Stimulated activated CD4-positive, alpha-beta T cell treated with anti-CD3 and anti-CD28 coated beads, Interleukin-12 subunit alpha, Interleukin-12 subunit beta, amount 100 ng/mL, for 48 hours (primary cell): ENCODE data around the gene B3GLCT.

Experiments
- DNase-seq, 3 donors: peaks; one replicate each; pipeline ENCODE4 v3.0.0-alpha.2; 2020; ENCODE audit warnings: low read depth in 2 of 3, low spot score in 1 of 3

Gene B3GLCT

DNA sequence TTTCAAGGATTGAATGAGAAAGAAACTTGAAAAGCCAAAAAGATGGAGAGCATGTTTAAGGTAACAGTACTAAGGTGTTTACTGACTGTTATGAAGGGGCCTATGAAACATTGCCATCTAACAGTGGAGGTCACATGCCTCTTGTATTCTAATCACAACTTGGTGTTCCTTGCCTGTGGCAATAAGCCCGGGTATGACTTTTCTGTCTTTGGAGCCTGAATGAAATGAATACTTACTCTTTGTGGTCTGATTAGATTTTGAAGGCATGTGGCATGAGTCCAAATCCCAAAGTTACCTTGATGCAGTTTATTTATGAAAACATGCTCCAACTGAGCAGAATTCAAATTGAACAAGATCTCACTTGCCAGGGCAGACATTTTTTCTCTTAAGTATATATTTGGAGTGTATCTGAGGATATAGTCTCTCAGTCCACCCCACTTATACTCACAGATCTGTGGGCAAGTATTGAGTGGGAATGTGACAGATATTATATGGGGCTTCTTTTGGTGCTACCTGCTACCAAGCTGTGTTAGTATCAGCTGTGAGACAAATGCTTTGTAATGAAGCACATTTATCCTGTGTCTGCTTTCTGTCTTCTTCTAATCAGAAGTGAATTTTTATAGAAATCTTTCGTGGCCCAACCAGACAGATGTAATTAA lies 67.5 kb downstream of the B3GLCT start:
- DNase-seq: no peak

DNA sequence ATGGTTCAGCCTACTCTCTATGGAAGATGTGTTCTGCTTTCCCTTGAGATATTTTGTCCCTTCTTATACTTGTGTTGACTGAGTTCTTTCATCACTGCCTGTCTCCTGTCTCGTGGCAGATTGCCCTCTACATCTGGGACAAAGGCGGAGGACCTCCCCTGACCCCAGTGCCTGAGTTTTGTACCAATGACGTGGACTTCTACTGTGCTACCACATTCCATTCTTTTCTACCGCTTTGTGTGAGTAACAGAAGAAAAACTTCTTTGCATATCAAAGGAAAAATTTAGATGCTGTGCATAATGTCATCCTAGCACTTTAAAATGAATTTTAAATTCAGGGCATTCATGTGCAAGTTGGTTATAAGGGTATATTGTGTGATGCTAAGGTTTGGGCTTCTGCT lies 74.6 kb downstream of the B3GLCT start:
- DNase-seq: no peak

DNA sequence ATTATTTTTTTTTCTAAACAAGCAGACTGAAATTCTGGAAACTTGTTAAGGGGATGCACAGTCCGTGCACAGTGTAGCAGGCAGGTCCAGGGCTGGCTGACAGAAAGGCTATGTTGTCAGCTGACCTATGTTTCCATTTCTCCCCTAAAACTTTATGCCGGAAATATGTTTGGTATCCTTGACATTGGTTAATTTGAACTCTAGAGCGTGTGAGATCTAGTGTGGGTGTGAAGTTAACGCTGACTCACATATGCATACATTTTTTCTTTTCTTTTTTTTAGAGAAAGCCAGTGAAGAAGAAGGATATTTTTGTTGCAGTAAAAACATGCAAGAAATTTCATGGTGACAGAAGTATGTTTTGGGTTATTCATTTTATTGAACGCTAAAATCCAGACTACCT lies 76.6 kb downstream of the B3GLCT start:
- DNase-seq: no peak

DNA sequence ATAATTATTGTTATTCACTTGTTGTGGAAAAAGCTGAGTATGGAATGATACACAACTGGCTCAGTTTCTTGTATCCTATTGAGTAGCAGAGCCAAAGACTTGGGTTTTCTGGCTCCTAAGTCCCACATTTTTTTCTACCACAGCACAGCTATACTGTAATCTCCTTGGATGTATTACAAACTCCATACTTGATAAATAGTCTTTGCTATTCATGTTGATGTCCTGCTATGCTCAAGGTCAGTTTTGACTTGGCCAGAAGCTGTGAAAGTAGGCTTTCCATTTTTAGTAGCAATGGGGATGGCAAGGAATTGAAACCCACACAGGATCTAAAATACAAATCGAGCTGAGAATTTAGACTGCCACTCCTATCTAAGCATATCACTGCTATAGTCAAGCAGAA lies 79.1 kb downstream of the B3GLCT start:
- no peak for DNase-seq

DNA sequence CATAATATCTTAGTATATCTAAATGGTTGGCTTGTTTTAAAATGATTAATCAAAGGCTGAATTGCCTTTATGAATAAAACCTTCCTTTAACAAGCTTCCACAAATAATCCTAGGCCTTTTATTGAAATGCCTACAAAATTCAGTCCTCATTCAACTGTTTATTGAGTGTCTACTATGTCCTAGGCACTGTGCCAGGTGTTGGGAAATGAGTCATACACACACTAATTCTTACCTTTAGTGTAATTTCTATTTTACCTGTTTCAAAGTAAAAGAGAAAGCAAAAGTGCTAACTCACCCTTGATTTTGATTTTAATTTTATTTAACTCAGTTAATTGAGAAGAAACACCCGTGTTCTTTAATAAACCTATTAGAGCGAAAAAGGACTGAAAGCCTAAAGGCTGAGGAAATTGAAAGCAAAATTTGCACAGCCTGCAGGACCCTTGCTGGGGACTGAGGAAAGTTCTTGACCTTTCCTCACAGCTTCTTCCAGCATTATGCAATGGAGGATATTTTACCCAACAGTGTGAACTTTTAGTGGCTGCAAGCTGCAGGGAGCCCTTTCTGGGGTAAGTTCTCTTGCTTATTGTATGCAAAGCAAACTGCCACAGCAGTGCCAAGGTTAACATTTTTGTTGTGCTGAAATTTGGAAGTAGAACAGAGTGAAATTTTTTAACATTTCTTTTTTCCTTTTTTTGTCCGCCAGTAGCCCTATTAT lies 83.1 kb downstream of the B3GLCT start:
- no peak for DNase-seq

DNA sequence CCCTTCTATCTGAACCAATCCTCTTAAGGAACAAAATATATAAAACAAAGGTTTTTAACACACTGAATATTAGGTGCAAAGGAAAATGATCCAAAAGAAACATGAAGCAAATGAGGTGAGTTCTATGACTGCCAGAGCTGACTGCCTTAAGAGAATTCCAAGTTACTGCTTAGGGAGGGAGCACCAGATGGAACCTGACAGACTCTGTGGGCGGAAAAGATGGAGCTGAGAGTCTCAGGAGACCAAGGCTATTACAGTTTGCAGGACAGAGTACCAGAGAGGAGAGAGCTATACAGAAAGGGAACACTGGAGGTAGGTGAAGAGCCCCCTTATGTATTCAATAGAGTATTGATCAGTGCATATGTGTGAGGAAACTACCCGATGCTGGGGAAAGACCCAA lies 87.2 kb downstream of the B3GLCT start:
- no peak for DNase-seq

DNA sequence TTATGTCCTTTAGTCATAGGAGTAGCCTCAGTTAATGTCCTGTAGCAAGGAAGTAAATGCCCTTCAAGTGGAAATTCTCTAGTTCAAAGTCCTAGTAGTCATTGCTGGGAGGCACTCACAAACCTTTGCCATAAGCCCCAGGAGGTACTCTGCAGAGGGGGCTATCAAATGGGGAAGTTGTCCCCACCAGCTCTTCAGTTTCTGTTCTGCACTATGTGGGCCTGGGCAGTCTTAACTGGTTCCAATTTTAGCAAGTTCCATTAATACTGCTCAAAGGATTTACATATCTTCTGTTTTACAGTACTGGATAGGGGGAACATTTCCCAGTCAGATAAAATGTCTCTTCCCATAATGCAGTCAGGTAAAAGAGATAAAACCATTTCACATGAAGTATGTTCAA lies 101.3 kb downstream of the B3GLCT start:
- DNase-seq: no peak

DNA sequence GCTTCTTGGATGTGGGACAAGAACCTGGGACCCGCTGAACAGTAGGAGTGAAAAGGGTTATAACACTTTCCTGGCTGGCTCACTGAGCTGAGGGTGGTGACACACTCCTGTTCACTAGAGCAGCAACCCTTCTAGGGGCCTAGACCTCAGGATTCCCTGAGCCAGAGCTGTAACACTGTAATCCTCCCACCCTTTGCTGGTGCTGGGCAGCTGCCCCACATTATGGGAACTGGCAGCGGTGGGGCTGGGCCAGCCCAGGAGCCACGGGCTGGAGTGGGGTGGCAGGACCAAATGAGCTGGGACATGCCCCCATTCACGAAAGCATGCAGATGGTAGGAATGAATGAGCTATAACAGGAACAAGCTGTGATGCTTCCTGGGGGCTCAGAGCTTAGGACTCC lies 110.6 kb downstream of the B3GLCT start:
- DNase-seq: no peak

DNA sequence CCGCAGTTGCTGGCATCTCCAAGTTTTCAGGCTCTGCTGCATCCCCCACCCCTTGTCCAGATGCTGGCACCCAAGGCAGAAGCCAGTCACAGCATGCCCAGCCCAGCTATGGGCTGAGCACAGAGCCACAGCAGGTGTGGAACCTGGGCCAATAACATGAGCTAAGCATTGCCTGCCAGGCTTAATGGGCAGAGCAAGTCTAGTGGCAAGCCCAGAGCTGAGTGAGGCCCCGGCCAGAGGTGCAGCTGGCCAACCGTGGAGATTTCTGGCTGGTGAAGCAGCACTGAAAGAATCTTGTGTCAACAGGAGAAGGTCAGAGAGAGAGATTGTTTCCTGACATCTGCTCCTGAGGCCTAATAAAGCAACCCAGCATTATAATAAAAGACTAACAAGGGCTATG lies 111.0 kb downstream of the B3GLCT start:
- no peak for DNase-seq

DNA sequence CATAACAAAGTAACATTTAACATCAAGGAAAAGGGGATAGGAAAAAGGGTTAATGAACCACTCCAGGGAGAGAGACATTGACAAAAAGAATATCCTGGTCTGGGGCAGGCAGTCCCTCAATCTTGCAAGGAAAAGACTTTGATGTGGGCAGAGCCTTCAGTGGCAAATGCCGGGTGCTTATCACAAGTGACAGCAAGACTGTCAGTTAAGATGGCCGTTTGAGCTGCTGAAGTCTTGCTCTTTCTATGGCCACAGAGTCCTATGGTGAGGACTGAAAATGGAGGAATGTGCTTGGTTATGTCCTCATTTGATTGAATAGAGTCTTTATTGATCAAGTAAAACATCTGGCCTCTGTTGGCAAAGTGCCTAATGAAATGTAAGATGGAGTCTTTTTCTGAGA lies 112.1 kb downstream of the B3GLCT start:
- no peak for DNase-seq

DNA sequence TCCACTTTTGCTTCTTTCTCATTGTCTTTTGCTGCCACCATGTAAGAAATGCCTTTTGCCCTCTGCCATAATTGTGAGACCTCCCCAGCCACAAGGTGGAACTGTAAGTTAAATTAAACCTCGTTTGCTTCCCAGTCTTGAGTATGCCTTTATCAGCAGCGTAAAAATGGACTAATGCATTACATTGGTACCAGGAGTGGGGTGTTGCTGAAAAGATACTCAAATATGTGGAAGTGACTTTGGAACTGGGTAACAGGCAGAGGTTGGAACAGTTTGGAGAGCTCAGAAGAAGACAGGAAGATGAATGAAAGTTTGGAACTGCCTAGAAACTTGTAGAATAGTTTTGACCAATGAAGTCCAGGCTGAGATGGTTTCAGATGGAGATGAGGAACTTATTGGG lies 115.2 kb downstream of the B3GLCT start:
- DNase-seq: no peak

DNA sequence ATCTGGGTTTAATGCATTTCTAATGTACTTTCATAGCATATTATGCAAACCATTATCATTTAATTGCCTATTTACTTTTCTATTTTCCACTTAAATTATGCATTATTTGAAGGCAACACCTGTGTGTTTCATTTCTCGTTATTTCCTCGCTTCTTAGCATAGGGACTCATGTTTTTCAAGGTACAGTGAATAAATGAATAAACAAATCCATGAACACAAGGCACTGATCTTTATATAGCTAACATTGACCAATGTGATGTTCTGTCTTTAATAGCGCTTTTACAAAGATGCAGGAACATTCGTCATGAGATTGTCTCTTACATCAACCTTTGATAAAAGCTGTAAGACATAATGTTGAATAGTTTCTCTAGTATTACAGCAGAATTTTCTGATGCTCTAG lies 121.2 kb downstream of the B3GLCT start:
- no peak for DNase-seq

DNA sequence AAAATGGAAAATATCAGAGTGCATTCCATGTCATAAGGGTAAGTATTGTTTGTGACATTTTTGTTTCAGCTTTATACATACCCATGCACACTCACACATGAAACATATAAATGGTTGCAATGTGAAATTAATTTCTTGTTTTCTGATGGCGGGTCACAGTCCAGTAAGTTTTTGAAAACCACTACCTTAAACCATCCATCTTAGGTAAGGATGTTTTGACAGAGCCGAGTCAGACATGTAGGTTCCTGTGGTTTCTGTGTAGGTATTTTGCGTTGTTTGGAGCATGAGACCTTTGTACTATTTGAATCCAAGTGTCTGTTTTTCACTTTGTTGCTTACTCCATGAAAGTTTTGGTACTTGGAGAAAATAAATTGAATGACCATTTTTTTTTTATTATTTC lies 121.7 kb downstream of the B3GLCT start:
- no peak for DNase-seq

DNA sequence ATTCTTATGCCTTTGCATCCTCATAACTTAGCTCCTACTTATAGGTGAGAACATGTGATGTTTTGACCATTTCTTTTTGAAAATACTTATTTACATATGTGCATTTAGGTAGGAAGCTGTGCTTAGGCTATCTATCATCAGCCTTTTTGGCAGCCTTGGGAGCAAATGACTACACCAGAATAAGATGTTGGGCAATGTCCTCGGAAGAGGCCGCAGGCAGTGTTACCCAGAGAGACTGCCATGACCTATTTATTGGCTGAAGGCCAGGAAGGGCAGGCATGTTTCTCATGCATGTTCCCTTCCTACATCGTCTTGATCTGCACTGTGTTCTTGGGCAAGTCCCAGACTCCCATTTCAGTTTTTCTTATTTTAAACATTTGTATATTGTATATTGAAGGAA lies 122.3 kb downstream of the B3GLCT start:
- no peak for DNase-seq

DNA sequence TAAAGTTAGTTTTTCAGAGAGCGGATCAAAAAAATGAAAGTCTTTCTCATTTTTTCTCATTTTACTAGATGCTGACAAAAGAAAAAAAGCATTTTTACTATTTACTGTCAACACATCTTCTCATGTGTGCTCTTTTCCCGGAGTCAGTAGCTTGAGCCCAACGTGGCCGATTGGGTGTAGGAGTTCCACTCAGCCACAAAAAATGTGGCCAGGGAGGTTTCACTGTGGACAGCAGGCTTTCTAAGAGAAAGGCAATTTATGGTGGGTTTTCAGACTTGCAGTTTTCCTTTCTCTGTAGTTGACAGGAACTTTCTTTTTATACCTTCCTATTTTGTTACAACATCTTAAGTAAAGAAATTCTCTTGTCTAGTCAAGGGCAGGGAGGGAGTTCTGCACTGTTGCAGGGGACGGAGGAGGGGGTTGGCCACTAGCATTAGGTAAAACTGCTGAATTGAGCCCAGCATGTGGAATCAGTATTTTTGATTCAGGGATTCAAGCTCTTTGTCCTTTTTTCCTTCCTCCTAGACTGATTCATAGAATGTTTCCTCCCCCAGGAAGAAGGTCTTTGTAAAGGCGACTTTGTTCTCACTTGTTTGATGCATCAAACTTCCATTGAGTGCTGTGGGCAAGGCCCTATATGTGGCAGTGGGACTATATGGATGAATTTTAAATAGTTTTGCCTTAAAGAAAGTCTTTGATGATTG lies 123.1 kb downstream of the B3GLCT start:
- DNase-seq: no peak

DNA sequence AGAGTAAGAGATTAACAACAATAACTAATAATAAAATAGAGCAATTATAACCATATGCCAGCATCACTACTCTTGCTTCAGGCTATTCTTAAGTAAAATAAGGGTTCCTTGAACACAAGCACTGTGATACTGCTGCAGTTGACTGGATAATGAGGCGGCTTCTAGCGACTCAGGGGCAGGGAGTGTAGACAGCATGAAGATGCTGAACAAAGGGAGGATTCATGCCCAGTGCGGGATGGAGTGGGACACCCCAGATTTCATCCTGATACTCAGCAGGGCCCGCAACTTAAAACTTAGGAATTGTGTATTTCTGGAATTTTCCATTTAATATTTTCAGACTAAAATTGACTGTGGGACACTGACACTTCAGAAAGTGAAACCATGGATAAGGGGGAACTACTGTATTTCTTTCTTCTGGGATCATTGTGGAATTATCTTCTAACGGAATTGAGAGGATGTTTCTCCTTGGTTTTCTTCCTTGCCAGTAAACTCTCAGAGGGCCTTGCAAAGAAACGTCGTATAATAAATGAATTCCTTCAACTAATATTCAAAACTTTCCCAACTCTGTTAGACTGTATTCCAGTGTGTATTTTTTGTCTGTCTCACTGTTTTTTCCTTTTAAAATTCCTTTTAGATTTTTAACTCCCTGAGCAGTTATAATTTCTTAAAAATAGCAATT lies 127.5 kb downstream of the B3GLCT start:
- DNase-seq: no peak

DNA sequence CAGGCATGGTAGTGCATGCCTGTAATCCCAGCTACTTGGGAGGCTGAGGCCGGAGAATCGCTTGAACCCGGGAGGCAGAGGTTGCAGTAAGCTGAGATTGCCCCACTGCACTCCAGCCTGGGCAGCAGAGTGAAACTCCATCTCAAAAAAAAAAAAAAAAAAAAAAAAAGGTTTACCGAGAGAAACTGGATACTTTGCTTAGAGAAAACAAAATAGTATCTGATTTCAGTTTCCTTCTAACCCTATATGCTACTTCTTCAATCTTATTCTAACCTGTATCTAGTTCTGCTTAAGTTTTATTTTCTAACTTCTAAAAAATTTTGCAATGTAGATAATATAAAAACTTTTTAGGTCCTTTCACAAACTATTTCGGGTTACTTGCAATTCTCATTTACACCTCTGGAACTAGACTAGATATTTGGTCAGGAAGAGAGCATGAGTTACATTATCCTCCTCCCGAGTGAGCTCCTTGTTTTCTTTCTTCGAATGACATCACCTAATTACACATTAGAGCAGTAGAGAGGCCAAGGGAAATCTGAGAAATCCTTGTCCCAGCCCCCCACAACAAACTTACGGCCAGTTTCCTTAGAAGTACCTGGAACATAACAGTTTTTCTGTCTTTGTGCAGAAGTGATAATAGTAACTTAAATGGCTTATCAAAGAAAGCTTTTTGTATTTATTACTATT lies 128.9 kb downstream of the B3GLCT start:
- DNase-seq: no peak

DNA sequence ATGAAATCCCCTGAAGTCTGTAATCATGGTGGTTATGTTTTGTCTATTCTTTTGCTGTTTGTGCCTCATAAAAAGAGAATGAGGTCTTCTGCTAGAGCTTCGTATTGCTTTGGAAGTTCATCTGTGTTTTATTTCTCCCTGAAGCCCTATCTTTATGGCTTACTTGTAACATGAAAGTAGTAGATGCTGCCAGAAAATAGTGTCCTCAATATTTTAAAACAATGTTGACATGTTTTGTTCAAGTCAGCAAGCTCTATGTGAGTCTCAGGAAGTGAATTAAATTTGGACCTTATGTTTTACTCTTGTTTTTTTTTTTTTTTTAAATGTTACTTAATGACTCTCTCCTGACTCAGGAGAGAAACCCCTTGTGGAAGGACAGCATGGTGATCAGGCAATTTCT lies 130.5 kb downstream of the B3GLCT start:
- DNase-seq: no peak

DNA sequence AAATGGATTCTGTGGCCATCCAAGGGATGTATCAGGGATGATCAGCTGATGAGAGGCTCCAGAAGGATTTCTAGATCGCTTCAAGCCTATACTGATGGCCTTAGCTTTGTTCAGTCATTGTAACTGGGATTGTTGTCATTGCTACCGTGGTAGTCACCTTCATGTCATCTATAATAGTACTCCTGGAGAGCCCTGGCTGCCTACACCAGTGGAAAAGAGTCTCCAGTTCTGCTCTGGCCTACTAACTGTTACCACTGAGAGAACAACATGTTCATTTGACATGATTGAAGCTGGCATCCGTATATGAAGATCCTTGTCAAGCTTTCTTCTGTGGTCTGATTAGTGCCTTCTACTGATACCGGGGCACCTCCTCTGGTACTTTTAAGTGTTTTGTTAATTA lies 131.3 kb downstream of the B3GLCT start:
- no peak for DNase-seq

DNA sequence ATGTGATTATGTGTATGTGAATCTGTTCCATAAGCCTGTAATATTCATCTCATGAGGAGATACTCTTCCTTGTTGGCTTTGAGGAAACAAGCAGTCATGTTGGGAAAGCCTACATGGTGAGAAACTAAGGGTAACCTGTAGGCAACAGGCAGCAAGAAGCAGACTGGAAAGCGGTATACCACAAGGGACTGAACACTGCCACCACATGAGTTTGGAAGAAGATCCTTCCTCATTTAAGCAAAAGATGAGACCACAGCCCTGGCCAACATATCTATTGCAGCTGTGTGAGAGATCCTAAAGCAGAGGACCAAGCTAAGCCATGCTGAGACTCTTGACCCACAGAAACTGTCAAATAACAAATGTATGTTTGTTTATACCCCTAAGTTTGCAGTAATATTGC lies 134.8 kb downstream of the B3GLCT start:
- DNase-seq: no peak

DNA sequence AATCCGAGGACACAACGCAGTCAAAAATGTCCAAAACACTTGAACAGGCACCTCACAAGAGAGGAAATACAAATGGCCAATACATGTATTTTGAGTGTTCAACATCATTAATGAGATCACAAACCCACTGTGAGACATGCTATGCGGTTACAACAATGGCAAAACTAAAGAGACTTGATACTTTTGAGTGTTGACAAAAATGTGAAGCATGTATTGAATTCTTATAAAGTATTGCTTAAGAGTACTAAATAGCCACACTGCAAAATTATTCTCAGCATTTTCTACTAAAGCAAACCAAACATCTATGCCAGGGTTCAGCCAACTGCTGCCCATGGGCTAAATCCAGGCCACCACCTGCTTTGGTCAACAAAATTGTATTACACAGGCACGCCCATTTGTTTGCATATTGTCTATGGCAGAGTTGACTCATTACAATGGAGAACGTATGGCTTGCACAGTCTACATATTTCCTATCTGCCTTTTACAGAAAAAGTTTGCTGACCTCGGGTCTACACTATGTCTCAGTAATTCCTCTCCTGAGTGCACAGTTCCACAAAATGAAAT lies 135.3 kb downstream of the B3GLCT start:
- no peak for DNase-seq
